Ramos (cell line): ENCODE measurements around the gene NAALADL2.

Source experiments
- in situ Hi-C: fragments of 300-500 bp; cut with MboI; formaldehyde crosslinking; loops from one replicate; pipeline ENCODE4 v1.14.3; 2022; ENCODE audit warnings: low sequenced_read_pairs; ENCODE audit not compliant: unreplicated experiment

Gene NAALADL2

DNA sequence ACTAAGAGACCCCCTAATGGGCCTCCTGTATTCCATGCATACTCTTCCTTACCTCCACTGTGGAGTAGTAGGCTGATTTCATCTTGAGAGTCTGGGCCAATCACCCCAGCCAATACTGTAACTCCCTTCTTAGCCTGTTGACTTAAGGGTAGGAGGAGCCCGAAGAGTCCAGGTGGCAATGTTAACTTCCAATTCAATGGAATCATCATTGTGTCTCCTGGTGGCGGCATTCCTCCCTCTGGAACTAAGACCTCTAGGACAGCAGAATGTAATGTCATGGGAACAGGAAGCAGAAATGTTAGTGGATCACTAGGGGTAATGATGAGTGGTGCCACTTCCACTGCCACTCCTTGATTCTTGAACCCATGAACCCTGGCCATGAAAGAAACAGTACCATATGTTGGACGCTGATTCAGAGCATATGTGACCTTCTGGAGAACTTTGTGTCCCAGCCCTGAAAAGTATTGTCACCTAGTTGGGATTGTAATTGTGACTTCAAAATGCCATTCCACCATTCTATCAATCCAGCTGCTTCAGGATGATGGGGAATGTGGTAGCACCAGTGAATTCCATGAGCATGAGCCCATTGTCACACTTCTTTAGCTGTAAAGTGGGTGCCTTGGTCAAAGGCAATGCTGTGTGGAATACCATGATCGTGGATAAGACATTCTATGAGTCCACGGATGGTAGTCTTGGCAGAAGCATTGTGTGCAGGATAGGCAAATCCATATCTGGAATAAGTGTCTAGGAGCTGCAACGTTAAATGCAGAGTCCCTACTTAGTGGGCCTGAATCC is 24.9 kb downstream of the NAALADL2 start:
- in situ Hi-C loops: no loop called here

DNA sequence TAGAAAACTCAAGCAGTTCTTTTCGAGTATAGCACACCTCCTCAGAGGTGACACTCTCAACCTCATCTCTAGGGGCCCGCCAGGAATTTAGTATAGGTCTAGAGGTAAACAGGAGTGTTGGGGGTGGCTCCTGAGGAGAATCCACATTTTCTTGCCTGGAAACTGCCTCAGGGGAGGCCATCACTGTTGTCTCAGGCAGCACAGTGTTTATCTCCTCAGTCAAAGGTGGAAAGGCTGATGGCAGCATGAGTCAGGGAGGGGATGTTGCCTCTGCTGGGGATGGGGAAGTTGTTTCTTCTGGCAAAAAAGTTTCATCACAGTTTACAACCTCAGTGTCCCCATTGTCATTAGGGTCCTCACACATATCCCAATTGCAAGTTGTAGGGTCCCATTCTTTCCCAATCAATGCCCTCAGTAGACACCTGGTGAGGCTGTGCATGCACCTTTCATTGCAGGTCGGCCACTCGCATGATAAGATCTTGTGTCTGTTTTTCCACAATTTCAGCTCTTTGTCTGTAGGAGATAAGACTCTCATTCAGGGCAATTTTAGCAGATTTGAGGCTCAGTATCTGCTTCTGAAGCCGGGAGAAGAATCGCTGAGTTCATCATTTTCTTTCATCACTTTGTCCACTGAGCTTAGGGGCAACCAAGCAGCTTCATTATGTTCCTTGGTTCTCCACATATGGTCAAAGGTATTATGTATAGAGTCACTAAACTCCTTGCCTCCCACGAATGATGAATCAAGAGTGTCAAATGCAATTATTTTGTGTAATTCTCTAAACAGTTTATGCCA is 25.8 kb downstream of the NAALADL2 start:
- in situ Hi-C loops: no loop called here

DNA sequence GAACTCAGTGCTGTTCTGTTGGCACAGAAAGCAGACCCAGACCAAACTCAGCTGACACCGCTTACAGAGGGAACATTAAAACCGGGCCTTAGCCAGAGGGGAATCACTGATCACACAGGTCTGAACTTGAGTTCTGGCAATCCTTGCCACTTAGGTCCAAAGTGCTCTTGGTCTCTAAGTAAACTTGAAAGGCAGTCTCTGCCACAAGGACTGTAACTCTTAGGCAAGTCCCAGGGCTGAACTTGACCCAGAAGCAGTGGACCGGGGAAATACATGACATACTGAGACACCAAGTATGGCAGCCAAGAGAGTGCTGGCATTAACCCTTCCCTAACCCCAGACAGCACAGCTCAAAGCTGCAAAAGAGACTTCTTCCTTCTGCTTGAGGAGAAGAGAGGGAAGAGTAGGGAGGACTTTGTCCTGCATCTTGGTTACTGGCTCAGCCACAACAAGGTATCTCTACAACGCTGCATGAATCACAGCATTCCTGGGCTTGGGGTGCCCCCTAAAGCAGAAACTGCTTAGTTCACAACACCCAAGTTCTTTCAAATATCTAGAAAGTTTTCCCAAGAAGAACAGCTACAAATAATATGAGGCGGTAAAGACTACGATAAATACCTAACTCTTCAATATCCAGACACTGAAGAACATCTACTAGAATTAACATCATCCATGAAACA is 32.5 kb downstream of the NAALADL2 start:
- in situ Hi-C loops: no loop called here

DNA sequence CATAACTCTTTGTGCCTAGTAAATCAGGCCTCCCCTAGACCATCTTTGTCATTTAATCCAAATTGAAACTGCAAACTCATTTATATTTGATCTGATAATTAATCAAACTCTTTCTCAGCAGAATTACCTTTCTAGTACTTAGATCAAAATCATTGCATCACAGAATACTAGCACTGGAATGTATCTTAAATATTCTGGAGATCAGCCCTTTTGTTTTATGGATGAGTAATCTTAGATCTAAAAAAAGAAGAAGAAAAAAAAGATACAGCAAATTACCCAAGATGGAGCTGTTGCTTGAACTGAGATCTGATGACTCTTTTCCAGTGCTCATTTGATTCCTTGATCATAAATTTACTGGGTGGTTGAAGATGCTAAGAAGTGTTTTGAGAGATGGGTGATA is 47.9 kb downstream of the NAALADL2 start:
- in situ Hi-C loops: no loop called here

DNA sequence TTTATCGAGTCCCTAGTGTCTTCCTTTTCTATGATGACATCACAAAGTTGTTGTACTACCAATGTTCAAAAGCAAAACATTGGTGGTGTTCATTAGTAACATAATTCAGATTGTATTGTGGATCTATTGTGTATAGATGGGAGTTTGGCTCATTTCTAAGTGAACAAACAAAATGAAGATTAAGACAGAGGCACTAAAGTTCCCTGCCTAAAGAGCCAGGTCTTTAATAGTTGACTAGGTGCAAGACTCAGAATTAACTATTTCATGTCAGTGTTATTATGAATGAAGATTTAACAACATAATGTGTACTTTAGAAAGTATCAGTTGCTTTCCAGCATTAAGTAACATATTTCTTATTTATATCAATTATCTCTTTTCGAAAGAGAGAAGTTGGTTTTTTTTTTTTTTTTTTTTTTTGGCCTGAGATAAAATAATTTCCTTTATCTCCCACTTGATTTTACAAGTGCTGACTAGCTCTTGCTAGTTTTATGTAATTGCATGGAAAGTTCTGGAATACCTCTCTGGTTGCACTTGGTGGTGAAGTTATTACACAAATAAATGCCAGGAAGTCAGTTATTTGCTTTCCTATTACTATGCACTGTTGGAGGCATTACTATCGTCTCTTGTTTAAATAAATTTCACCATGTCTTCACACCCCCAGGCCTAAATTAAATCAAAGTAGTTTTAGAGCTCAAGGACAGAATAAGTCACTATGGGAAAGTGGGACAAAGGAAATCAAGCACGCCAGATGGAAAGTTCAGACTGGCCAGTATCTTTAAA is 48.7 kb downstream of the NAALADL2 start:
- in situ Hi-C loops: no loop called here

DNA sequence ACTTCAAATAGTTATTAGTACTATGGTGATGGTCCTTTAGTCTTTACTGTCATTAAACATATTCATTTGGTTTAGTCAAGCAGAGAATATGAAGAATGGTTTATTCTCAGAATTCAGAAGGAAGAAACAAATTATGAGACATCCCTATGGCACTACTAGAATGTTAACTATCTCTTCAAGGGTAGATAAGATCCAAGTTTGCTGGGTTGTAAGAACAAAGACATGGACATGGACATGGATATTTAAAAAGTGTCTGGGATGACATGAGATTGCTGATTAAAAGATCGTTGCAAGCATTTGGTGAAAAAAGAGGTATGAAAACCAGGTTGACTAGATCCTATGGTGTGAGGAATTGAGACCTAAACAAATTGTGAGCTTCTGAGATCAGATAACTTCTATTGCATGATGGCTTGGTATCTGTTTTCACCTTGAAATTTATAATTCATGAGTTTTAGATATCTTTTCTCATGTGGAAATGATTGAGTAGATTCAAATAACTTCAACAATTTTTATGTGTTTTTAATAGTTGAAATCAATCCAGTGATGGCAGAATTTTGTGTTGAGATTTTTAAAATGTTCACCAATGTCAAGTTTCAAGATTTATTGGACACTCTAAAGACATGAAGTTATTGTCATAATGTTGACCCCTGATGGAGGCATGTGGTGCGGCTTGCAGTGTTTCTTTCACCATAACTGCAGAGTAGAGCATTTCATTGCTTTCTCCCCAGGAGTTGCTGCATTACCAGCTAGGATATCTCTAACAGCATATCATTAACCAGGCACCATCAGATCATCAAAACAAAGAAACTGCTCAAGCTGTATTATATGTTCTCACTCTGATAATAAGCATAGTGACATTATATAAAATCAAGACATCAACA is 72.6 kb downstream of the NAALADL2 start:
- in situ Hi-C loops: no loop called here

DNA sequence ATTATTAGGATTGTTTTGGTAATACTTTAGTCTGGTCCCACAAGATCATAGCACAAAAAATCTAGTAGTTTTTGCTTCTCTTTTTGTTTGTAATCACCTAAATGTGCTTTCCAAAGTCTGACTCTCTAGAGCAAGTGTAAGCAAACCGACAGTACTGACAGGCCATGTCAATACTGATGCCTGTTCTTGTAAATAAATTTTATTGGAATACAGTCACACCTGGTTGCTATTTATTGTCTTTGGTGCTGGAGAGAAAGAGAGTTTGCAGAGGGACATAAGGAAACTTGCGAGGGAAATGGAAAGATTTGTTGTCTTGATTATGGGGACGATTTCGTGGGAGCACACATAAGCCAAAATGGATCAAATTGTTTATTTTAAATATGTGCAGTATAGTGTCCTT is 77.5 kb downstream of the NAALADL2 start:
- in situ Hi-C loops: no loop called here

DNA sequence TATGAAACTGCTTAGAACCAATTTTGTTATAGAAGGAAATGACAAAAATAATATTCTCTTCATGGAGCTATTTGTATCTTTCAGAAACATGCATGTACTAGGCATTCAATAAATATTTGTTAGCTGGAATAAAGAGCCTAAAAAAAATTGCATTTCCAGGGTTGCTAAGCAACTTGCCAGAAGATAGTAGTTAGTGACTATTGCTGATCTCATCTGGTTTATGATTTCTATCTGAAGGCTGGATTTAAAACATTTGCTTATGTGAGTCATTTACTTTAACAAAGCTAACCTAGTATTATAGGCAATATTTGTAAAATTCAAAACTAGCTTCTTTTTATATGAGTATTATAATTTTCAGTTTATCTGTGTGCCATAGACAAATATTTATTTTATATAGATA is 78.3 kb downstream of the NAALADL2 start:
- in situ Hi-C loops: no loop called here

DNA sequence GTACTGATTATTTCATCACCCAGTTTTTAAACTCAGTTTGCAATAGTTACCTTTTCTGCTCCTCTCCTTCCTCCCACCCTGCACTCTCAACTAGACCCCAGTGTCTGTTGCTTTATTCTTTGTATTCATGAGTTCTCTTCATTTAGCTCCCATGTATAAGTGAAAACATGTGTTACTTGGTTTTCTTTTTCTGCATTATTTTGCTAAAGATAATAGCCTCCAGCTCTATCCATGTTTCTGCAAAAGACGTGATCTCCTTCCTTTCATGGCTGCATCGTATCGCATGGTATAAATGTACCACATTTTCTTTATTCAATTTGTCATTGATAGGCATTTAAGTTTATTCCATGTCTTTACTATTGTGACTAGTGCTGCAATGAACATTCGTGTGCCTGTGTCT is 79.0 kb downstream of the NAALADL2 start:
- in situ Hi-C loops: no loop called here

DNA sequence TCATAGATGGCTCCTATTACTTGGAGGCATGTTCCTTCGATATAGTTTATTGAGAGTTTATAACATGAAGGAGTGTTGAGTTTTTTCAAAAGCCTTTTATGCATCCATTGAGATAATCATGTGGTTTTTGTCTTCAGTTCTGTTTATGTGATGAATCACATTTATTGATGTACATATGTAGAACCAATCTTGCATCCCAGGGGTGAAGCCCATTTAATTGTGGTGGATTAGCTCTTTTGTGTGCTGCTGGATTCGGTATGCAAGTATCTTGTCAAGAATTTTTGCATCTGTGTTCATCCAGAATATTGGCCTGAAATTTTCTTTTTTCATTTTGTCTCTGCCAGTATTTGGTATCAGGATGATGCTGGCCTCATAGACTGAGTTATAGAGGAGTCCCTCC is 81.0 kb downstream of the NAALADL2 start:
- in situ Hi-C loops: no loop called here

DNA sequence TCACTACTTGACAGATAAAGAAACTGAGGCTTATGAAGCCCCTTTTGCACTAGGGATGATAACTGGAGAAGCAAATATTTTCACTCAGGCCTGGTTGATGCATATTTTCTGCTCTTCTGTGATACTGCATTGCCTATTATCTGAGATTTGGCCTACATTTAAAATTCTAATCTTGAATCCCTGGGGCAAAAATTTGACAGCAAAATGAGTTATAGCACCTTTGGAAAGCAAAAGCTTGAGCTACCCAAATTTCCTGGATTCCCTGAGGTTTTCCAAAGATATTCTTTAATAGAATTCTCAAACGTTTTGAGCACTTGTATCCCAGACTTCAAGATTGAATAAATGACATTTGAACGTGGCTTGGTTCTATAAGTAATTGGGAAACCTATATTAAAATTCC is 86.1 kb downstream of the NAALADL2 start:
- in situ Hi-C loops: no loop called here

DNA sequence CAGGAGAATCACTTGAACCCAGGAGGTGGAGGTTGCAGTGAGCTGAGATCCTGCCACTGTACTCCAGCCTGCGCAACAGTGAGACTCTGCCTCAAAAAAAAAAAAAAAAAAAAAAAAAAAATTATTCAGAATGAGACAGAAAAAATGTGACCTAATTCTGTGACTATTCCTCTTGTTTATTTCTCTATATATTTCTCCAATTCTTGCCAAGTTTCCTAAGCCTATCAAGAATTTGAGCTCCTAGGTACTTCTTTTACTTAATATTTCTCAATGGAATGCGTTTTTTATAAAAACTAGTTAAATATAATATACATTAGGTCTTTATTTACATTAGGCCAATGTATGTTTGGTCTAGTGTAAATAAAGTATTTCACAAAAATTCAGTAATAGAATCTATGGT is 86.8 kb downstream of the NAALADL2 start:
- in situ Hi-C loops: no loop called here

DNA sequence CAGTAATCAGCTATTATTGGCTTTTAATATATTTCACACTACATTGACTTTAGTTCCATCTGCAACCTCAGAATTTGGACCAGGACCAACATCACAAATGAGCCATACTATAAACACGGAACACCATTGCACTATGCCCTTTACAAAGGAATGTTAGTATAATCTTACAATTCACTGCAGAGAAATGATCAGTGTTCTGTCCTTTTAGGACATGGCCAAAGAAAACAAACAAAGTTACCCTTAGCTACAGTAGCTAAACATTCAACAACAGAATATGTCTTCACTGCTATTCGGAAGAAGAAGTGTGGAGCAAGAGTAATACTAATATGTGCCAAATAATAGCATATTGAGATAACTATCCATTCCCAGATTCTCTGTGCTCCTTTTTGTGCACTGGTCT is 90.4 kb downstream of the NAALADL2 start:
- in situ Hi-C loops: no loop called here

DNA sequence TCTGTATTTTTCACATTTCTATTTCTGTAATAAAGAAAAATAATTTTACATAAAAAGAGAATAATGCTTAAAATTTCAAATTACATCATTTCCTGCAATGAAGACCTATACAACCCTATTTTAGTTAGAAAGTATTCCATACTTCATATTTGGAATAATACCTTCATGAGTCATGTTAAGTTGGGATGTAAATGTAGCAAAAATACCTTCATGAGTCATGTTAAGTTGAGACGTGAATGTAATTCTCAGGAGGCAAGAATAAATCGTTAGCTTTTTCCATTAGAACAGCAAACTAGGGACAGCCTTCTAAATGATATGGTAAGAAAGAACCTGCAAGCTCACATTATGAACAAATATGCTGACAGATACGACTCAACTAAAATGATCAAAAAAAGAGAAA is 91.9 kb downstream of the NAALADL2 start:
- in situ Hi-C loops: no loop called here

DNA sequence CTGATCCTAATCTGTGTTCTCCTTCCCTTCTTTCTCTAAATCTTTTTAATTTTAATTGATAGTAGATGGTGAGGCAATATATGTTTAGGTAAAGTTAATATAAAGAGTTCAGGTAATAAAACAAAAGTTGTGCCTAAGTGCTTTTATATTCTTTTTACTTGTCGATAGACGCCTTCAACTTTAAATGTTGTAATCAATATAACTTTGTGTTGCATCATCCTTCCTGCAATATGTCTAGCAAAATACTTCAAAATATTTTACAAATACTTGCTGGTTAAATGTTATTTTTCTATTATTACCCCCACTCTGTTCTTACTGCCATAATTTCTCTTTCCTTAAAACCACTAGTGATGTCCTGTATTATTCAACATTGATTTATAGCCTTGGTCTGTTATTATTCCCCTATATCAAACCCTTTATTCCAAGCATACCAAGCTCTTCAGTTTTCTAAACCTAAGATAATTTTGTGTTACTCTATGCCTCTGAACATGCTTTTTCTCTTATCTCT is 92.4 kb downstream of the NAALADL2 start:
- in situ Hi-C loops: no loop called here

DNA sequence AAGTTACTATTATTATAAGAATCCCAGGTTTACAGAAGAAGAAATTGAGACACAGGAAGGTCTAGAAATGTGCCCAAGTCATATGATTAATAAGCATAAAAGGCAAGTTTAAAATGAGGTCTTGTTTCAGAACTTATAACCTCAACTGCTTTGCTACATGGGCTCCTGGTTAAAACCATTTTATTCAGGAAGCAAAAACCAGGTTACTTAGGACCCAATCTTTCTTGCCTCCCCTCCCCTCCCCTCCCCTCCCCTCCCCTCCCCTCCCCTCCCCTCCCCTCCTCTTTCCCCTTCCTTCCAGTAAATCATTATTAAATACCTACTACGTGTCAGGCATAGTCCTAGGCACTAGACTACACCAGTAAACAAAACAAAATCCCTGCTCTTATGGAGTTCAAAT is 93.9 kb downstream of the NAALADL2 start:
- in situ Hi-C loops: no loop called here

DNA sequence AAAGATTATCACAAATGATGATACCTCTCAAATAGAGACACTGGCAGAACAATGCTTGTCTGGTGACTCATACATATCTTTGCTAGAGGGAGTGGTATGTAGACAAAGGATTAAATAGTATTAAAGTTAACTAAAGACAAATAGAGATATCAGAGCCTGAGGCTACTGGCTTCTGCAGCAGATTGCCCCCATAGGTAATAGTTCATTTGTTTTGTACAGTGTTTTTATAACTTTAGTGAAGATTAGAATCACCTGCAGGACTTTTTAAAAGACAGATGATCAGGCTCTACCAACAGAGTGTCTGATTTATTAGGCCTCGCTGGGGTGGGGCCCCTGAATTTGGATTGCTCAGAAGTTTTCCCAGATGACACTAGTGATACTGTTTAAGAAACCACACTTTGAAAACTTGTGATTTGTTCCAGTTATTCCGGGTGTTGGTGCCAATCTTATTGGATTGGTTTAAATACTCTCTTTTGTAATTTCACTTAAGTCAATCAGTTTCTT is 96.4 kb downstream of the NAALADL2 start:
- in situ Hi-C loops: no loop called here

DNA sequence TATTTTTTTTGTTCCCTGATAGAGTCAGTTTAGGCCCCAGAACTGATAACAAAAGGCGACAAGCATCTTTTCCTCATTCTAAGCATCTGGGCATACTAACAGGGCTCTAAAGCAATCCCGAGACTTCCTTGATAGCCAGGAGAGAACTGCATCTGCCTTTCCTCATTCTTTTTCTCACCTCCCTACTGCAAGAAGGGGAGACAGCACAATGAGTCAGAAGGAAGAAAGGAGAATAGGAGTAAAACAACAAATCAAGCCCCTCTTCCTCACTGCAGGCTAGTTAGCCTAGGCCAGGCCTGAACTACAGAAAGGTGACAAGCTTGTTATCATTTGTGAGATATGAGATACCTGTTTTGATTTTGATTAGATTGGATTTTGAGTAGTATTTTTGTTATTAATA is 97.9 kb downstream of the NAALADL2 start:
- in situ Hi-C loops: no loop called here

DNA sequence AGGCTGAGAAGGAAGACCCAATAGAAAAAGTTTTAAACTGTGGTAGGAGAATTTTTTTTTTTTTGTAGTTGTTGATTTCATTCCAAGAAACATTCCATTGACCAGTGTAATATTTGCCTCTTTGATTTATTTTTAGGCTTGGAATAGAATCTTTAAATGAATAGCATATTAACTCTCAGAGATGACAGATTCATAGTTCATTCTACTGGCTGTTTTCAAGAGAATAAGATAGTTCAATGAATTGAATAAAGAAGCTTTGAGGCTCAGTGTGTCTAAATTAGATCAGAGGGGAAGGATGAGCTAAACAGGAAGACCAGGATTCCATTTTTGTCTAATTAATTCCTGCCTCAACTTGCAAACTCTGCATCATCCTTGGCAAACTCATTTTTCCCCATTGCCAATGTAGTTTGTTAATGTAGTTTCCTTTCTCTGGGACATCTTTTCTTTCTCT is 98.4 kb downstream of the NAALADL2 start:
- in situ Hi-C loops: no loop called here
